GM10248 (cell line): ENCODE data around the gene PCCA.
"Not testable (repeated sequence)": the region's sequence is repeated elsewhere in the genome, so short reads cannot be mapped to it uniquely, and the experiment has no call there.

ENCODE experiments used
- CTCF ChIA-PET: fragments of 300-600 bp; sonication (Branson Sonifier 250); formaldehyde crosslinking; extraction: SDS; loops from one replicate; lab custom pipeline; 2021; ENCODE audit warnings: antibody characterized with exemption; lab: Yijun Ruan, JAX
- POLR2A ChIA-PET: fragments of 350-650 bp; sonication (Branson Sonifier 250); formaldehyde crosslinking; extraction: SDS; loops from one replicate; lab custom pipeline; 2020; ENCODE audit warnings: antibody characterized with exemption; lab: Yijun Ruan, JAX
- DNase-seq: peaks from one replicate; pipeline ENCODE4 v3.0.0; 2012; ENCODE audit errors: extremely low spot score
- TF ChIP-seq, protein P1 (sequence below): IDR thresholded peaks from 2 replicates; pipeline ENCODE4 v1.5.1; 2012; ENCODE audit warnings: mild to moderate bottlenecking, low read depth; ENCODE audit errors: extremely low read depth, missing control alignments, control extremely low read depth

The PCCA gene

GRCh38 chr13:100269837-100270236 is 180.9 kb downstream of the PCCA start:
- POLR2A ChIA-PET: no interaction called here
- TF ChIP-seq, protein P1, sequence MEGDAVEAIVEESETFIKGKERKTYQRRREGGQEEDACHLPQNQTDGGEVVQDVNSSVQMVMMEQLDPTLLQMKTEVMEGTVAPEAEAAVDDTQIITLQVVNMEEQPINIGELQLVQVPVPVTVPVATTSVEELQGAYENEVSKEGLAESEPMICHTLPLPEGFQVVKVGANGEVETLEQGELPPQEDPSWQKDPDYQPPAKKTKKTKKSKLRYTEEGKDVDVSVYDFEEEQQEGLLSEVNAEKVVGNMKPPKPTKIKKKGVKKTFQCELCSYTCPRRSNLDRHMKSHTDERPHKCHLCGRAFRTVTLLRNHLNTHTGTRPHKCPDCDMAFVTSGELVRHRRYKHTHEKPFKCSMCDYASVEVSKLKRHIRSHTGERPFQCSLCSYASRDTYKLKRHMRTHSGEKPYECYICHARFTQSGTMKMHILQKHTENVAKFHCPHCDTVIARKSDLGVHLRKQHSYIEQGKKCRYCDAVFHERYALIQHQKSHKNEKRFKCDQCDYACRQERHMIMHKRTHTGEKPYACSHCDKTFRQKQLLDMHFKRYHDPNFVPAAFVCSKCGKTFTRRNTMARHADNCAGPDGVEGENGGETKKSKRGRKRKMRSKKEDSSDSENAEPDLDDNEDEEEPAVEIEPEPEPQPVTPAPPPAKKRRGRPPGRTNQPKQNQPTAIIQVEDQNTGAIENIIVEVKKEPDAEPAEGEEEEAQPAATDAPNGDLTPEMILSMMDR: no peak
- no peak for DNase-seq
- CTCF ChIA-PET: interaction anchor here (1.5 kb wide), 1 partner anchor 37 kb away, joined by 3 read pairs; no protein-coding TSS in a partner anchor

- no peak for DNase-seq
- POLR2A ChIA-PET: no interaction called here
- TF ChIP-seq, protein P1: no peak
- CTCF ChIA-PET: no interaction called here
Observed at GRCh38 chr13:100273138-100273537, 184.2 kb downstream of the PCCA start.

DNA sequence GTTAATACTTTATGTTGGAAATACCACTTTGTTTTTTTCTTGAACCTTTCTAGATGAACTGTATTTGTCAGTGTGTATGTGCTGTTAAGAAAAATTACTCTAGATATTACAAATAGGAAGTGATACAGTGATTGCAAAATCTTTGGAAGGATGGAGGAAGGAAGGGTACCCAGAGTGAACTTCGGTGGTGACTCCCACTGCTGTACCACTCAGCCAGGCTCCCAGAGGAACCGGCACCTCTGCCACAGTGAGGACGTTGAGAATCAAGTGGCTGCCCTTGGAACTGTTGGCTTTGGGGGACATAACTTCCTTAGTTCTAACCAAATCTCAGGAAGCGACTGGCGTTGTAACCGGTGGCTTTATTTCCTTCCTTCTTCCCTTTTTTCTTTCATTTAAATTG is 184.7 kb downstream of the PCCA start:
- ChIA-PET POLR2A (no interaction called here), CTCF (no interaction called here)
- DNase-seq: no peak
- TF ChIP-seq, protein P1: no peak

- ChIA-PET CTCF (interaction anchor here (1.0 kb wide), 1 partner anchor 23 kb away, joined by 4 read pairs; no protein-coding TSS in a partner anchor), POLR2A (no interaction called here)
- DNase-seq: no peak
- TF ChIP-seq, protein P1: no peak
Observed at GRCh38 chr13:100274942-100275506, 186.1 kb downstream of the PCCA start.

GRCh38 chr13:100275746-100276145 is 186.9 kb downstream of the PCCA start:
- CTCF ChIA-PET: no interaction called here
- POLR2A ChIA-PET: no interaction called here
- DNase-seq: no peak
- TF ChIP-seq, protein P1: no peak

DNA sequence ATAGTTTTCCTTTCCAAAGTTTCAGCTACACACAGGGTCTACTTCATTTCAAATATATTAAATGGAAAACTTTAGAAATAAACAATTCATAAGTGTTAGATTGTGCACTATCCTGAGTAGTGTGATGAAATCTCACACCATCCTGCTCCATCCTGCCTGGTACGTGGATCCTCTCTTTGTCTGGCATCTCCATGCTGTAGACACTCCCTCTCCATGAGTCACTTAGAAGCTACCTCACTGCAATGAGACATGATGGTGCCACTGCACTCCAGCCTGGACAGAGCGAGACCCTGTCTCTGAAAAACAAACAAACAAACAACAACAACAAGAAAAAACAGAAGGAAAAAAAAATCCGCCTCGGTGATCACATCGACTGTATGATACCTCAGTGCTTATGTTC is 191.8 kb downstream of the PCCA start:
- POLR2A ChIA-PET: no interaction called here
- no peak for DNase-seq
- CTCF ChIA-PET: no interaction called here
- TF ChIP-seq, protein P1: no peak

- DNase-seq, POLR2A ChIA-PET, CTCF ChIA-PET: not testable (repeated sequence)
Observed at GRCh38 chr13:100282306-100282705, 193.4 kb downstream of the PCCA start.
